ENCODE measurements around the gene ERFL.

ERFL gene

DNA sequence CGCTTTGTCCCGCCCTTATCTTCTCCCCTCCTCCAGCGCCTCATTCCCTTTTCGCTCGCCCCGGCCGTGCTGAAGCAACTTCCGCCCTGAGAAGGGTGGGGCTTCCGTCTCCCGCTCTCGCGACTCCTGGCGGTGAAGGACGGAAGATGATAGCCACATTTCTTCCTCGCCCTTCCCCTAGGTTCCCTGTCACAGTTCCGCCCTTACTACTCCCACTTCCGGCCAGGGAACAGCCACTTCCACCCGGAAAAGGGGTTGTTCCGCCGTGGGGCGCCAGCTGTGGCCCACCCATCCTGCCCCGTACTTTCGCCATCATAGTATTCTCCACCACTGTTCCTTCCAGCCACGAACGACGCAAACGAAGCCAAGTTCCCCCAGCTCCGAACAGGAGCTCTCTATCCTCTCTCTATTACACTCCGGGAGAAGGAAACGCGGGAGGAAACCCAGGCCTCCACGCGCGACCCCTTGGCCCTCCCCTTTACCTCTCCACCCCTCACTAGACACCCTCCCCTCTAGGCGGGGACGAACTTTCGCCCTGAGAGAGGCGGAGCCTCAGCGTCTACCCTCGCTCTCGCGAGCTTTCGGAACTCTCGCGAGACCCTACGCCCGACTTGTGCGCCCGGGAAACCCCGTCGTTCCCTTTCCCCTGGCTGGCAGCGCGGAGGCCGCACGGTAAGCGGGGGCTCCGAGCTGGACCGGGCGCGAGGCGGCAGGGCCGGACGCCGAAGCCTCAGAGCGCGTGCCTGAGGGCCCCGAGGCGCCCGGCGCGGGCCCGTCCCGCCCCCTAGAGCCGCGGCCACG lies 68.4 kb downstream of the ERFL start, which contains the start of gene RPS19:
RPS19 (plus strand) TSS at position 638 of the 801 bp plus-strand sequence. CDS start 520 bp downstream, outside the sequence.
- peak; percentile 96 for DNase-seq (ENCODE audit: low read depth, low spot score)

DNA sequence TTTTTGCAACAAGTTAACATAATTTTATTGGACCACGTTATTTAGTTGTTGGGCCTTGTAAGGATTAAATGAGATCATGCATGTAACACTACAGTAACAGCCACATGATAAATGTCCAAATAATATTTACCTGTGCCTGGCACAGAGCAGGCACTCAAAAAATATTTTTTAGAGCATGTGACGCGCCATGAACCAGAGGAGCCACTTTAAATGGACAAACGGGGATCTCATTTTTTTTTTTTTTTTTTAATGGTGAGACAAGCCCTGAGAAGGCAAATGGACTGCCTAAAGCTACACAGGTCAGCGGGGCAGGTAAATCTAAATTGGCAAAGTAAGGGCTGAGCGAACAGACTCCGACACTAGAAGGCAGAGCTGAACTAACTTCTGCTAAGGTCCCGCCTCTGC lies 69.0 kb downstream of the ERFL start:
- no peak for DNase-seq (ENCODE audit: low read depth, low spot score)
